GM21576 (cell line): ENCODE results near the gene IMP4.

Source experiments
- ATAC-seq: cut with Tn5 transposase; IDR thresholded peaks from one replicate; pipeline ENCODE4 v1.9.1; 2021; ENCODE audit warnings: mild to moderate bottlenecking, moderate library complexity; ENCODE audit not compliant: unreplicated experiment

IMP4 gene

DNA sequence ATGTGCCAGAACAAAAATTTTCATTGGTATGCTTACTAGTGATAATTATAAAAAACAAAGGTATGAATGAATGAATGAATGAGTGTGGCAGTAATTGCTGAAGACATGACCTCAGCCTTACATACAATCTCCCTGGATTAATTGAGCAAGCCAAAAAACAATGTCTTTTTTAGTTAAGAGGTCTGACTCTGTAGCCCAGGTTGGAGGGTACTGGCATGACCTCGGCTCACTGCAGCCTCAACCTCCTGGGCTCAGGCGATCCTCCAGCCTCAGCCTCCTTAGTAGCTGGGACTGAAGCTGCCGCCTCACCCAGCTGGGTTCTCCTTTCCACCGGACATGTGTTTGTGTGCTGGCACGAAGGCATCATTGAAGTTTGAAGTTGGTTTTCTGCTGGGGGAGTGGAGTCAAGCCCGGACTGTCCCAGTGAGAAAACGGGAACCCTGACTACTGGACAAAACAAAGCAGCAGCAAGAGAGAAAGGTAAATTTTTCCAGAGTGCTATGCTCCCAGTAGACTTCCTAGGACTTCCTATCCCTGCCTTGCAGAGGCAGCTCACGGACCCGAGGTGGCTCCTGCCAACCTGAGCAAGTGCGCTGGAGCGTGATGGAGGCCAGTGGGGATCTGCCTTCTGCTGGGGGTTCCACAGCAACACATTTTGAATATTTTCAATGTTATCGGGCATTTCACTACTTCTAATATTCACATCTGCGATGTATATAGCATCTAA, 6.4 kb upstream of the IMP4 start:
- no peak for ATAC-seq

DNA sequence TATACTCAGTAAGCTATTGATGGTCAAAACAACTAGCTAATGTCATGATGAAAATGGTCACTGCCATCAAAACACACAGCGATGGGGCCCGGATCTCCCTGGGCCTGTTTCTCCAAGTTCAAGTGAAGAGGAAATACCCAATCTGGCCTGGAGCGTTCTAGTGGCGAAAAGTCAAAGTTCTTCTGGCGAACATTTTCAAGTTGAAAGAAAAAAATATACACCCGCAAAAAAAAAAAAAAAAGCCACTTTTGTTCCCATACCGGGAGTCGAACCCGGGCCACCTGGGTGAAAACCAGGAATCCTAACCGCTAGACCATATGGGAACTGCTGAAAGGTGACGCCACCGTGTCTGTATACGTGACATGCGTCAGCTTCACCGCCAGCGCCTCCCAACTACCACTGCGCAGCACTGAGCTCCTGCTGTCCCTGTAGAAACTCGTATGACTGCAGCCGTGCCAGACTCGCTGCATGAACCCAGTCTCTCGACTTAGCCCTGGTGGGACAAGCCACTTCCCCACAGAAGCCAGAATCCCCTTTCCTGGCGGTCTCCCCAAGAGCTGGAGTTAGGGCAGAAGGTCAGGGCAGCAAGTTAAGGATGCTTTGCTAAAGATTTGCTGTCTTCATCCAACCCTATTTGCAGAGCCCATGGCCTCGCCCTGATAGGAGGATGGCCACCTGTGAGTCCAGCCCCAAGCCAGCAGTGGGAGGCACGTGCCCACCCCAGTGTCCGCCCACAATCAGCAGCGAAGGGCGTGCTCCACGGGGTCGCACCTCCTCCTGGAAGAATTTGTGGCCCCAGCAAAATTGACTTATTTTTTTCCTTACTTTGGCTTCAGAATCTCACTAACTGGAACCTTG, 5.6 kb upstream of the IMP4 start:
- ATAC-seq: no peak

DNA sequence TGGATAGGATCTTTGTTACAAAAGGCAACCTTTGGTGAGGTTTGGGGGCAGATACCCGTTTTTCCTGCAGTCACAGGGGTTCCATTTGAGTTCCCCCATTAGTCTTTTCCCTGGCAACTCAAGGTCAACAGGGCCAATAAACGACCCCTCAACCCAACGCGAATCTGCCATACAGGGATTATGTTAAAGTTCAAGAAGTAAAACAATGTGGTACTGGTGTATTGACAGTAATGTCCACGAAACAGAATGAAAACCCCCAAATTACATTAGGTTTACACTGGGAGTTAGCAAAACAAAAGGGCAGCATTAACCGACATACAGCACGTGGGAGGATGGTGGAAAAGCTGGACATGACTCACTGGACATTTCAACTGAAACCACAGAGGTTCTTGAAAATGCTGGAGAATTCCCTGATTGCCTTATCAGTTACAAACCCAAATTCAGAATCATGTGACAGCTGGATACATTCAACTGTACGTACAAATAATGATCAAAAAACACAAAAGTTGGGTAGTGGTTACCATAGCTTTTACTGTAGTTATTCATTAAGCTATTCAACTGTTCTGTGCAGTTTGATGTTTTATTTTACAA, 4.9 kb upstream of the IMP4 start:
- no peak for ATAC-seq

DNA sequence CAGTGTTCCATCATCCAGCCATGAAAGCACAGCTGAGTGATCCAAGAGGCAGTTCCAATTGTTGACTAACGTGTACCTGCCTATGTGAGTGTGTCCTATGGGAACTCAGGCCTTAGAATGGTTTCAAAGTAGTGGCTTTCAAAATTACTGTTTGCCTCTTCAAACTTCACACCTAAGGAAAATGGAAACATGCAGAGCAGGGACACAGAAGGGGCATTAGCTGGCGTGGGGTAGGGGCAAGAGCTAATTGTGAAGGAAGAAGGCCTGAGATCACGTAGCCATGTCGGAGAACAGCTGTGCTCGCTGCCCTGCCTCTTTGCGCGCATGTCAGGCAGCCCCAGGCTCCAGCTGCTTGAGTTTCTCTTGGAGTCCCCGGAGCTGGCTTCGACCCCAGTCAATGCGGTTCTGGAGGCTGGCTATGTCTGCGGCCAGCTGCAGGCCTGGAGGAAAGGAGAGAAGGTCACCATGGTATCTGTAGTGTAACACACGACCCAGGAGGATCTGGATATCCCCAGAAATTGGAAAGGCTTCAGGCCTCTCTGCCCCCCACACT, 3.8 kb upstream of the IMP4 start:
- no peak for ATAC-seq

DNA sequence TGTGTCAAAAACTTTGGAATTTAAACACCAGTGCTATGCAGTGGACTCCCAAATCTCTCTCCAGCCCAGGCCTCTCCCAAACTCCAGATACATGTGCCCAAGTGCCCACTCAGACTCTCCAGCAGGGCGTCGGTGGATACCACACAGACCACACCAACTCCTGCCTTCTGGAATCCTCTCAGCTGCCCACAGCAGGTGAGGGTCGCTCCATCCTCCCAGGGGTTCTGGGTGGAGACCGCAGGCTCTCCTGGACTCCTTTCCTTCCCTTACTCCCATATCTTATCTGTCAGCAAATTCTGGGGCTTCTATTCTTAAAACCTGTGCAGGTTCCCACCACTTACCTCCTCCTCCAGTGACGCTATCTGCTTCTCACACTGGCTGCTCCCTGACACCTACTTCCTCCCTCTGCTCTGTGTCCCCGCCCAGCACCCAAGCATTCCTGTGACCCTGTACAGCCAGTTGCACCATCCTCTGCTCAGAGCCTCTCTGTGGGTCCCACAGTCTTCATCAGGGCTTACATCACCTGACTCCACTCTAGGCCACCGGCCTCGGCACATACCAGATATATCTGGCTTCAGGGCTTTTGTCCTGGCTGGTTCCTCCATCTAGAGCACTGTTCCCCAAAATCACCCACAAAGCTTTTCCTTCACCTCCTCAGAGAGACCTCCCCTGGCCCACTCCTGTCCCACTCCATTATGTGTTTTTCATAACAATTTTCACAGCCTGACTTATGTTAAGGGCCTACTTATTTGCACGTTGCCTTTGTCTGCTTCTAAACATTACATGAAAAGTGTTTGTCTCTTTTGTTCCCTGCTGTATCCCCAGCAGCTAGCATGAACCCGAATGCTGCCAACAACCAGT, 2.6 kb upstream of the IMP4 start:
- no peak for ATAC-seq

DNA sequence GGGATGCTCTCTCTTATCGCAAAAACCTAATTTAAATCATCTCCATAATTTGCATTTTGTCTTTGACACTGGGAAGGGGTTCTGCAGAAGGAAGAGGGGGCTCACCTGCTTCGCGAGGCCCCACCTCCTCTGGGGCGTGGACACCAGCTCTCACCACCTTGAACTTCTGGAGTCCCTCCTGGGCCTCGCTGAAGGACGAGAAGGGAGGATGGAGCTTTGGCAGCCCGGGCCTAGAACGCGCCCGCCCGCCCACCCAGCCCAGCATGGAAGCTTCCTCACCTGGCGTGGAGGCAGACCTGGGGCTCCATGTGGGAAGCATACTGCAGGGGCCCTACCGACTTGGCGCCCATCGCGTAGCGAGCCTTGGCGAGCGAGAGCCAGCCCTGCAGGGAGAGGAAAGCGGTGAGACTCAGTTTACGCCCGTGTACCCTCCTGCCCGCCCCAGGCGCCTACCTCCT, 1.1 kb upstream of the IMP4 start:
- peak; percentile 0 for ATAC-seq

DNA sequence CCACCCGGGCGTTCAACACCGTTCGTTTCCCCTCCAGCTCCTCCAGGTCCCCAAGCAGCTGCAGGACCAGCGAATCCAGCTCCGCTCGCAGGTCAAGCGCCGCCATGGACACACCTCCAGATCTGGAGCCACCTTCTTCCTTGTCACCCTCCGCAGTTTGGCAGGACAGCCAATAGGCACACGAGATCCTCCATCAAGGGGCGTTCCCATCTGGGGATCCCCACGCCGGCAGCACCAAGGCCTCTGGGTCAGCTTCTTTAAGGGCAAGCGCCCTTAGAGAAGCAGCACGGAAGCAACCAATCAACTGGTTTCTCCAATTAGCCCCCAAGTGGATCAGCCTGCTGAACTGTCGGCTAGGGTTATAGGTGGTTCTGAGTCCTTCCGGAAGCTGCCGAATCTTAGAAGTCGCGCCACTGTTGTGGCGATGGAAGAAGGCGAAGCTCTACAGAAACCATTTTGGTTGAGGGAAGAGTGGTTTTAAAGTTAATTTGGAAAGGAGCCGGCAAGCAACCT, 621 bp upstream of the IMP4 start:
- ATAC-seq: peak; percentile 76

DNA sequence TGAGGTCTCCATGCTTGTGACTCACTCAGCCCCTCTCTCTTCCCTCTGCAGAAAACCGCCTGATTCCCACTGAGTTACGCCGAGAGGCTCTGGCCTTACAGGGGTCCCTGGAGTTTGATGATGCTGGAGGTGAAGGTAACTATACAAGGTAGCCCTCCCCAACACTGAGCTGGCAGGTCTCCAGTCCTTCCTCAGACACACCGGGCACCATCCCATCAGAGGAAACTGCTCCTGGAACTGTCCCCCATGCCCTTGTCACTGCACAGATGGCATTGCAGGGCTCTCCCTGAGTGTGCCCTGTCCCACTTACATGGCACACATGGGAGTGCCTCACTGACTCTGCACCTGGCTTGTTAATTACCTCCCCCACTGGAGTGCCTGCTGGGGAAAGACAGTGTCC, 1.9 kb downstream of the IMP4 start:
- ATAC-seq: no peak

DNA sequence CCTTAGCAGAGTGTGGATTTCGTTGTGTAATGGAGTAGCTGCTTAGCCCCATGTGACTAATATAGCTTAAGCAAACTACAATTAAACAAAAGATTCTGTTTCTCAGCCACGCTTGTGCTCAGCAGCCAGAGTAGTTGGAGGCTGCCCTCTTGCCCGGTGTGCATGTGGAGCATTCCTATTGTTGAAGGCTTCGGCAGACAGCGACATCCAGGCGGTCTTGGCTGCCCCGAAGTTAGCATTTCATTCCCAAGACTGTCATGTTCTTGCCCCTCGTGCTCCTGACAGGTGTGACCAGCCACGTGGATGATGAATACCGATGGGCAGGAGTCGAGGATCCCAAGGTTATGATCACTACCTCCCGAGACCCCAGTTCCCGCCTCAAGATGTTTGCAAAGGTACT, 2.4 kb downstream of the IMP4 start:
- ATAC-seq: no peak

DNA sequence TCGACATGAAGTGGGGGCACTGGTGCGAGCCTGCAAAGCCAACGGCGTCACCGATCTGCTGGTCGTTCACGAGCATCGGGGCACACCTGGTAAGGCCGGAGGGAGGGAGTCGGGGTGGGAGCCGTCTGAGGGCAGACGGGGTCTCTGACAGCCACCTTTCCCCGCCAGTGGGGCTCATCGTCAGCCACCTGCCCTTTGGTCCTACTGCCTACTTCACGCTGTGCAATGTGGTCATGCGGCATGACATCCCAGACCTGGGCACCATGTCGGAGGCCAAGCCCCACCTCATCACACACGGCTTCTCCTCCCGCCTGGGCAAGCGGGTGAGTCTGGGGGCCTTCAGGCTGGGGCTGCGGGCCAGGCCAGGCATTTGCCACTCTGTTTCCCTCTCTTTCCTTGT, 2.9 kb downstream of the IMP4 start:
- ATAC-seq: no peak

DNA sequence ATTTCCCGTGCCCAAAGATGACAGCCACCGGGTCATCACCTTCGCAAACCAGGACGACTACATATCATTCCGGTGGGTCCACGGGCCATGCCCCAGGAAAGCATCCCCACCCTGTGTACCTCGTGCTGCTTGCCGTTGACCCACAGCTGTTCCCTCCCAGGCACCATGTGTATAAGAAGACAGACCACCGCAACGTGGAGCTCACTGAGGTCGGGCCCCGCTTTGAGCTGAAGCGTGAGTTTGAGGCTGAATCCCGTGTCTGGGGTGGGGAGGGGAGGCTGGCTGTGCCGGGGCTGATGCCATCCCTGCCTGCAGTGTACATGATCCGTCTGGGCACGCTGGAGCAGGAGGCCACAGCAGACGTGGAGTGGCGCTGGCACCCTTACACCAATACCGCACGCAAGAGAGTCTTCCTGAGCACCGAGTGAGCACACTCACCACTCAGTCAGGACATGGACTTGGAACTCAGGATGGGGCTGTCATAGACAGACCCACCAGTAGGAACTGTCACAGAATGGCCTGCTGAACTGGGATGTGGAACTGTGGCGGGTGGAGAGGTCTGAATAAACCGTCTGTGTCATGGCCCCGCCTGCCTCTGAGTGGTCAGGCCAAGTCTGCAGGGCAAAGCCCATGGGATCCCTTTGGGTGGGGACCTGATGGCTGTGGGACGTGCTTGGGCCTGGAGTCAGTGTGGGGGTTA, 3.5 kb downstream of the IMP4 start:
- ATAC-seq: no peak

DNA sequence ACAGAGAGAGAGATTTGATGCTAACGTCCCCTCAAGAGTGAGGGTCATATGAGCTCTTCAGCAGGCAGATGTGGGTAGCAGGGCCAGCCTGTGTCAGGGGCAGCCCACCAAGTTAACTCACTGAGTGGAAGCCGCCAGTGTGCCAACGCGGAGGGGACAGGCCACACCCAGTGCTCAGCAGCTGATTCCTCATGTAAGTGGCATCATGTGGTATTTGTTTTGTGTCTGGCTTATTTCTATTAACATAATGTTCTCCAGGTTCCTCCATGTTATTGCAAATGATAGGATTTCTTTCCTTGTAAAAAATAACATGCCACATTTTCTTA, 4.0 kb downstream of the IMP4 start:
- ATAC-seq: no peak

DNA sequence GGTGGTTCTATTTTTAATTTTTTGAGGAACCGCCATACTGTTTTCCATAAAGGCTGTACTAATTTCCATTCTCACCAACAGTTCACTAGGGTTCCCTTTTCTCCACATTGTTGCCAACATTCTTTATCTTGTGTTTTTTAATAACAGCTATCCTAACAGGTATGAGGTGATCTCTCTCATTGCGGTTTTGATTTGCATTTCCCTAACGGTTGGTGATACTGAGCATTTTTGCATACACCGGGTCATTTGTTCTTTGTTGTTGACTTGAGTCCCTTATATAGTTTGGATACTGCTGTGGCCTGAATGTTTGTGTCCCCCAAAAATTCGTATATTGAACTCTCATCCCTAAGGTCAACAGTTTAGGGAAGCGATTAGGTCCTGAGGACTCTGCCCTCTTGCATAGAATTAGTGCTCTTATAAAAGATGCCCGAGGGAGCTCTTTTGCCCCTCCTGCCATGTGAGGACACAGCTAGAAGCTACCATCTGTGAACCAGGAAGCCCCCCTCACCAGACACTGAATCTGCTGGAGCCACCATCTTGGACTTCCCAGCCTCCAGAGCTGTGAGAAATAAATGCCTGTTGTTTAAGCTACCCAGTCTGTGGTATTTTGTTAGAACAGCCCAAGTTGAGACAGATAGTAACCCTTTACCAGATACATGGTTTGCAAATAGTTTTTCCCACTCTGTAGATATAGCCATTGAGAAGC, 4.7 kb downstream of the IMP4 start:
- no peak for ATAC-seq

DNA sequence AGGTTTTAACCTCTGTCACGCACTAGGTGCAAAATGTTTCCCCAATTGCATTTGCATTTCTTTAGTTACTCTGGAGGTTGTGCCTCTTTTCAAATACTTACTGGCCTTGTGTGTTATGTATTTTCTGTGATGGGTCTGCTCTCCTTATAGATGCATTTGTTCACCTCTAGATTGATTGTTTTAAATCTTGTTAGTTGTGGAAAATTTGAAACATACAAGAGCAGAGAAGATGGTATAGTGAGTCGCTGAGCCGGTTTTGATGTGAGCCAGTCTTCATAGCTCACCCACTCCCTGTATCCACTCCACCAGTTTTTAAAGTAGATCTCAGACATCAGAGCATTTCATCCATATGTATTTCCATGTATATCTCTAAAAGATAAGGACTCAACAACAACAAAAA, 6.5 kb downstream of the IMP4 start:
- ATAC-seq: no peak

DNA sequence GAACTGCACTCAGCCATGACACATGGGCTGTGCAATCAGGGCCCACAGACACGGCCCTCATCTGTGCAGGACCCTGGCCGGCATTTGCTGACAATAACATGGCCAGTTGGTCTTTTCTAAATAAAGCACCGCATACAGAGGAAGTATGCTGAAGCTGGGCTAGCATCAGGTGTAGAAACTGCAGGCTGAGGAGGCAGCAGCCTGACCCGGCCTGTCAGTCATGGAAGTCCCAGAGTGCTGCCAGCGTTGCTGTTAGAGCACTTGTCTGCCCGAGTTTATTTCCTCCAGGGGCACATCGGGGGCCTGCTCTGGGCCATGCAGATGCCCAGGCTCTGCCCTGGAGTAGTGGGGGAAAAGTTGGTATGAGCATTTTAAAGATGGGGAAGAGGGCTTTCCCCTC, 9.0 kb downstream of the IMP4 start:
- ATAC-seq: no peak

DNA sequence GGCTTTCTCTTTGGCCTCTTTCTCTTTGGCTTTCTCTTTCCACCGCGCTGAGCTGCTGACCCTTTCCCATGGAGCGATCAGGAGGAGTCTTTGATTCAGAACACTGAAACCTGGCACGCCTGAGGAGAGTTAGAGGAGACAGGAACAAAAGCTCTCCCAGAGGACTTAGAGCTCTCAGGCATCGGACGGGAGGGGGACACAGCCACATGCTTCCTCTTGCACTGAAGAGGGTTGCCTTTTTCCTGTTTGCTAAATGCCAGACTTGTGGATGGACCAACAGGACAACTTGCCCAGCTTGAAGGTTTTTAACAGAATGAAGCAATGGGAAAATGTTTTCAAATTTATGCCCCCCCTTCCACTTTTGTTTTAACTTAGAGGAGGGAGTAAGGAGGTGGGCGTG, 9.5 kb downstream of the IMP4 start:
- no peak for ATAC-seq

DNA sequence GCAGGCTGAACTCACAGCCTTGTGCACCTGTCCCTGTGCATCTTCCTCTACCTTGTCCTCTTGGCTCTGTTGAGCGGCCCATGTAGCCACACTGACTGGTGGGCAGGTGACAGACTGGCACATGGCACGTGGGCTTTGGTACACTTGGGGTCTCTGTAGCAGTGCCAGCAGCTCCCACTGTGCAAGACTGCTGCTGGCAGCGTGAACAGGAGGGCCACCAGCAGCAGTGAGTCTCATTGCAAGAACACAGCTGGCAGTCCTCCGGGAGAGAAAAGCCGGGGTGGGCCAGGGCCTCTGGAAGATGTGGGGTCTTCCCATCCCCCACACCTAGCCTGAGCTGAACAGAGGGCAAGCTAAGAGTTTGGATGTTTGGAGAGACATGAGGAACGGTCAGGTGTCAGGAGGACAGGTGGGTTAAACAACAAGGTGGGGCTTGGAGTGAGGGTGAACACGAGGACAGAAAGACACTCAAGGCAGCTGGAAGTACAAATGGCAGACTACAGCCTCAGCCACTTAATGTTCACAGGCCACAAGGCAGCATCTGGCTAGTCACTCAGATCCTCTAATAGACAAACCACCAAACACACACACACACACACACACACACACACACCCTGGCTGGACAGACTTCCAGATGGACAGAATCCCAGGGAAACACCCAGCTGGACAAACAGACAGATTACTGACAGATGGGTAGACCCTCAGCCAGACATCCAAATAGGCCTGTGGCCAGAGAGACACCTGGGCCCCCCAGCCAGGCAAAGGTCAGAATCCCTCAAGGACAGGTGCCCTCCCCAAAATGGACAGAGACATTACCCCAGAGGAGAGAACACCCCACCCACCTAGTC, 10.8 kb downstream of the IMP4 start:
- no peak for ATAC-seq

DNA sequence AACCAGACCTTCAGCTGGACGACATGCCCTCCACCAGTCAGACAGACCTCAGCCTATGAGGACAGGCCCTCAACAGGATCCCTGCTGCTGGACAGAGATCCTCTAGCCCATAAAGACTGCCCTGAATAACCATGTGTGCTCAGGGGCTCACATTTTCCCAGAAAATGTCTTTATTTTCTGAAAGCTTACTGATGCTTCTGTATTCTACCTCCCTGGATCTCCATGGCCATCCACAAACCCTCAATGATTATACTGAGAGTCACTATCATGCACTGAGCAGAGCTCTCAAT, 11.4 kb downstream of the IMP4 start:
- no peak for ATAC-seq

DNA sequence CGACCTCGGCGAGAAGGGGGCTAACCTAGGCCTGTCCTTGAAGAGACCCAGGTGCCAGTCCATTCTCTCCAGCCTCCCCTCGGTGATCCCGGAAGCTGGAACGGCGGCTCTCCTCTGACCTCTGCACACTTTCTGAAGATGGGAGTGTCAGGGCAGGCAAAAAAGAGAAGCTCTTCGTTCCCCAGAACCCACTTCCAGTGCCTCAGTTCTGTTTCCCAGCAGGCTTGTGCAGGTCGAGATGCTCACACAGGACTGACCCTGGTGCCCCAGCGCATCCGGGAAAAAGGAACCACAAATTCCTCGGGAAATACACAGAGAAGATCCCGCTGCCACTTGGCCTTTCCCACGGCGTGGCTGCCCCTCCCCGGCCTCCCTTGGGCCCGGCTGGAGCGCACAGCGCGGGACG, 12.5 kb downstream of the IMP4 start:
- ATAC-seq: no peak
